IMR-90 (cell line): ENCODE measurements around the gene E2F3. TPM values are rescaled to one million over a fixed set of nuclear protein-coding genes. Genes with fewer than 3 reads are reported as not detected.

Experiments
- ATAC-seq: fragments of 200-7000 bp; cut with Tn5 transposase; 2 replicates; pipeline ENCODE4 v1.9.1; 2020; ENCODE audit warnings: low read depth, mild to moderate bottlenecking, moderate library complexity
- BruUV-seq: library from RNA; stranded (reverse); fragments of 400-500 nt; replicated peaks from 2 replicates; lab custom pipeline; 2021; lab: Mats Ljungman, UMichigan
- CTCF ChIA-PET: fragments of 300-600 bp; formaldehyde crosslinking; extraction: SDS; loops from one replicate; lab custom pipeline; 2021; ENCODE audit warnings: antibody characterized with exemption; lab: Yijun Ruan, JAX
- POLR2A ChIA-PET: fragments of 300-600 bp; sonication (Branson Sonifier 250); formaldehyde crosslinking; loops from one replicate; lab custom pipeline; 2022; ENCODE audit warnings: antibody characterized with exemption; ENCODE audit not compliant: unreplicated experiment; lab: Charles Lee
- DNase-seq: peaks from one replicate; pipeline ENCODE4 v3.0.0; 2013
- H2AFZ ChIP-seq: replicated peaks from 2 replicates; pipeline ENCODE3; 2013; ENCODE audit warnings: low read length, mild to moderate bottlenecking; ENCODE audit not compliant: poor library complexity
- H2AK5ac ChIP-seq: 2 replicates; pipeline ENCODE4 v1.6.1; 2013; ENCODE audit warnings: low read depth, low read length, inconsistent platforms
- H2AK9ac ChIP-seq: replicated peaks from 2 replicates; pipeline ENCODE3; 2013; ENCODE audit warnings: mild to moderate bottlenecking, low read depth, low read length, moderate library complexity; ENCODE audit not compliant: poor library complexity
- H2BK120ac ChIP-seq: 2 replicates; pipeline ENCODE4 v1.6.1; 2013; ENCODE audit warnings: low read depth, low read length, inconsistent platforms
- H2BK15ac ChIP-seq: 3 replicates; pipeline ENCODE4 v1.6.1; 2013; ENCODE audit warnings: low read depth, low read length, inconsistent platforms
- H2BK20ac ChIP-seq: 2 replicates; pipeline ENCODE4 v1.6.1; 2013; ENCODE audit warnings: low read depth, mild to moderate bottlenecking, inconsistent platforms, low read length, moderate library complexity
- H2BK5ac ChIP-seq: 2 replicates; pipeline ENCODE4 v1.6.1; 2013; ENCODE audit warnings: mild to moderate bottlenecking, low read depth, low read length, inconsistent platforms; ENCODE audit not compliant: poor library complexity, severe bottlenecking
- H3K14ac ChIP-seq: replicated peaks from 2 replicates; pipeline ENCODE4 v1.6.1; 2013; ENCODE audit warnings: low read depth, low read length, inconsistent platforms
- H3K18ac ChIP-seq: 2 replicates; pipeline ENCODE4 v1.6.1; 2013; ENCODE audit warnings: low read depth, low read length, control low read depth
- H3K23ac ChIP-seq: 2 replicates; pipeline ENCODE4 v1.6.1; 2013; ENCODE audit warnings: low read depth, low read length, inconsistent platforms
- H3K27ac ChIP-seq: 2 replicates; pipeline ENCODE4 v1.5.1; 2013; ENCODE audit warnings: mild to moderate bottlenecking, control low read depth, low read length; ENCODE audit not compliant: insufficient read depth
- H3K27me3 ChIP-seq: 2 replicates; pipeline ENCODE4 v1.6.1; 2013; ENCODE audit warnings: low read length; ENCODE audit not compliant: control insufficient read depth, insufficient read depth
- H3K36me3 ChIP-seq: 2 replicates; pipeline ENCODE4 v1.6.1; 2013; ENCODE audit warnings: low read length, mixed read lengths; ENCODE audit not compliant: control insufficient read depth, insufficient read depth
- H3K4ac ChIP-seq: 2 replicates; pipeline ENCODE4 v1.6.1; 2013; ENCODE audit warnings: low read depth, low read length, inconsistent platforms
- H3K4me1 ChIP-seq: 2 replicates; pipeline ENCODE4 v1.6.1; 2013; ENCODE audit warnings: low read length, mixed read lengths; ENCODE audit not compliant: control insufficient read depth, insufficient read depth
- H3K4me2 ChIP-seq: 2 replicates; pipeline ENCODE4 v1.6.1; 2013; ENCODE audit warnings: low read depth, mild to moderate bottlenecking, control low read depth, low read length, moderate library complexity
- H3K4me3 ChIP-seq: 2 replicates; pipeline ENCODE4 v1.5.1; 2013; ENCODE audit warnings: low read depth, mild to moderate bottlenecking, control low read depth, low read length, moderate library complexity; ENCODE audit not compliant: insufficient read depth
- H3K56ac ChIP-seq: 2 replicates; pipeline ENCODE4 v1.6.1; 2013; ENCODE audit warnings: low read length, inconsistent platforms; ENCODE audit not compliant: insufficient read depth; ENCODE audit errors: extremely low read depth
- H3K79me1 ChIP-seq, 2 experiments: 2 replicates each; pipeline ENCODE4 v1.6.1; 2013; ENCODE audit warnings: low read length in 2 of 2, inconsistent platforms in 1 of 2, low read depth in 1 of 2
- H3K9ac ChIP-seq: 2 replicates; pipeline ENCODE4 v1.6.1; 2013; ENCODE audit warnings: low read depth, low read length, control low read depth
- H3K9me1 ChIP-seq: 2 replicates; pipeline ENCODE4 v1.6.1; 2013; ENCODE audit warnings: low read length, inconsistent platforms; ENCODE audit not compliant: insufficient read depth
- H3K9me3 ChIP-seq: 2 replicates; pipeline ENCODE4 v1.6.1; 2013; ENCODE audit warnings: low read length; ENCODE audit not compliant: control insufficient read depth, insufficient read depth
- H4K20me1 ChIP-seq: 2 replicates; pipeline ENCODE4 v1.6.1; 2013; ENCODE audit warnings: low read length, inconsistent platforms; ENCODE audit not compliant: insufficient read depth
- H4K5ac ChIP-seq: 2 replicates; pipeline ENCODE4 v1.6.1; 2013; ENCODE audit warnings: mild to moderate bottlenecking, low read depth, low read length, control low read depth
- H4K8ac ChIP-seq, 2 experiments: 2 replicates each; pipeline ENCODE4 v1.6.1; 2013; ENCODE audit warnings: low read depth in 2 of 2, low read length in 2 of 2, control low read depth in 1 of 2, inconsistent platforms in 1 of 2
- H4K91ac ChIP-seq: 2 replicates; pipeline ENCODE4 v1.6.1; 2013; ENCODE audit warnings: low read depth, low read length, inconsistent platforms; ENCODE audit not compliant: insufficient read depth
- CEBPB ChIP-seq: IDR thresholded peaks from 2 replicates; pipeline ENCODE4 v1.6.1; 2012; ENCODE audit warnings: low read depth, low read length, improper control_type of control experiment
- RCOR1 ChIP-seq: IDR thresholded peaks from 2 replicates; pipeline ENCODE4 v1.6.1; 2012; ENCODE audit warnings: mild to moderate bottlenecking, low read length, improper control_type of control experiment; ENCODE audit not compliant: insufficient replicate concordance
- SMC3 ChIP-seq: fragments of 150-350 bp; IDR thresholded peaks from 2 replicates; pipeline ENCODE4 v1.6.1; 2016; ENCODE audit warnings: low read depth, mild to moderate bottlenecking, antibody characterized with exemption, low read length, moderate library complexity
- WGBS, 2 experiments: methylation state at CpG; one replicate each; pipeline versions ENCODE4 v1.1.5 to v1.1.7; 2013; ENCODE audit warnings: missing lambda C conversion rate in 2 of 2; ENCODE audit not compliant: insufficient read length in 1 of 2; ENCODE audit errors: extremely low coverage in 2 of 2; 5-methylcytosine and 5-hydroxymethylcytosine counted together
- dilution Hi-C: fragments of 300-500 bp; cut with HindIII; formaldehyde crosslinking; loops from one replicate; pipeline ENCODE4 v1.14.3; 2018; ENCODE audit warnings: low sequenced_read_pairs; ENCODE audit not compliant: unreplicated experiment
- in situ Hi-C: fragments of 300-500 bp; cut with MboI; formaldehyde crosslinking; loops from 3 replicates; pipeline ENCODE4 v1.14.3; 2019; ENCODE audit warnings: low sequenced_read_pairs, inconsistent platforms, mixed read lengths
- intact Hi-C: fragments of 100-400 bp; cut with micrococcal nuclease; formaldehyde crosslinking; loops from 2 replicates; pipeline ENCODE4 v1.10.0; 2022
- microRNA-seq, 2 experiments: library from miRNA; stranded (forward) in 1 of 2; unstranded in 1 of 2; fragments of 10-50 nt in 1 of 2; fragments of <30 nt in 1 of 2; gene quantifications in 1 of 2; microRNA quantifications in 1 of 2; one replicate each; pipeline versions ENCODE3 to v1.1.0; 2013 to 2020; ENCODE audit not compliant: insufficient read depth in 1 of 2, insufficient read length in 1 of 2, unreplicated experiment in 1 of 2
- polyA plus RNA-seq, 3 experiments: library from polyadenylated mRNA; depleted of rRNA; stranded (reverse); fragments of >200 nt; gene quantifications; 2 replicates each; pipeline ENCODE4 v1.2.3, GENCODE V29; 2012; ENCODE audit warnings: low replicate concordance in 1 of 3
- small RNA-seq, 5 experiments: library from RNA; depleted of rRNA; stranded (forward); fragments of <200 nt; gene quantifications; one replicate each; pipeline ENCODE3, GENCODE V24; 2012
- total RNA-seq: library from RNA; depleted of rRNA; stranded (reverse); fragments of >200 nt; gene quantifications from 2 replicates; pipeline ENCODE4 v1.2.3, GENCODE V29; 2012; rRNA removed

Gene E2F3
- total and polyA plus RNA-seq, 2 of the 4 experiments (the other 2 are of a cell fraction): 2.3 to 8.2 TPM

DNA sequence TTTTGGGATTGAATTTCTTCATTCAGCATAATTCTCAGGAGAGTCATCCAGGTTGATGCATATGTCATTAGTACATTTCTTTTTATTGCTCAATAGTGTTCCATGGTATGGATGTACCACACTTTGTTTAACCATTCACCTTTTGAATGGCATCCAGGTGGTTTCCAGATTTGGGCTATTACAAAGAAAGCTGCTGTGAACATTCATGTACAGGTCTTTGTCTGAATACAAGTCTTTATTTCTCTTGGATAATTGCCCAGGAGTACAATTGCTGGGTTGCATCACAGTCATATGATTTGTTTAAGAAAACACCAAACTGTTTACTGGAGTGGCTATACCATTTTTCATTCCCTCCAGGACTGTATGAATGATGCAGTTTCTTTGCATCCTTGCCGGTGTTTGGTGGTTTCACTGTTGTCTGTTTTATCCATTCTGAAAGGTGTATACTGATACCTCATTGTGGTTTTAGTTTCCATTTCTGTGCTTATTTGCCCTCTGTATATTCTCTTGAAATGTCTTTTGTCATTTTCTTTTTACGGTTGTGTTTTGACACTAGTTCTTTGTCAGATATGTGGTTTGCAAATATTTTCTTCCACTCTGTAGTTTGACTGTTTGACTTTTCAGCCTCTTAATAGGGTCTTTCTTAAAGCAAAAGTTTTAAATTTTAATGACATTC lies 141.4 kb downstream of the E2F3 start:
- Histone ChIP-seq H4K91ac (no peak overlapping the region), H2BK15ac (no peak overlapping the region), H3K9me3 (no peaks in the 10 kb centered on the region), H2BK20ac (no peak overlapping the region), H3K79me1 (peaks cover 19 to 24% of the 10 kb centered on the region in 2 experiments), H4K8ac (no peak overlapping the region), H3K4me1 (no peaks in the 10 kb centered on the region), H4K20me1 (no peaks in the 10 kb centered on the region), H2BK120ac (no peak overlapping the region), H3K36me3 (peaks cover 5% of the 10 kb centered on the region; the same call in 1 of the 2 replicates), H3K9ac (no peak overlapping the region), H3K4ac (no peak overlapping the region), H4K5ac (no peak overlapping the region), H3K23ac (no peak overlapping the region), H3K27me3 (no peaks in the 10 kb centered on the region), H2AFZ (no peak overlapping the region), H2BK5ac (no peak overlapping the region), H3K4me2 (peak overlapping the region; percentile 16; the same call in 1 of the 2 replicates), H3K14ac (no peak overlapping the region), H3K4me3 (no peak overlapping the region), H3K18ac (no peak overlapping the region), H2AK5ac (no peak overlapping the region), H3K9me1 (no peaks in the 10 kb centered on the region), H3K56ac (no peak overlapping the region), H3K27ac (no peak overlapping the region), H2AK9ac (no peak overlapping the region)
- intact Hi-C loops (no loop called here), in situ Hi-C loops (no loop called here), dilution Hi-C loops (no loop called here)
- peak; percentile 84 for DNase-seq
- TF ChIP-seq SMC3: no peak
- TF ChIP-seq CEBPB: peak; percentile 82; the same call in 1 of the 2 replicates
- no peak for TF ChIP-seq RCOR1
- no CpG with 5 or more reads among the region's 2 CpGs for WGBS, 2 experiments
- ATAC-seq: peak; percentile 63
- ChIA-PET POLR2A (no interaction called here), CTCF (no interaction called here)
- BruUV-seq: no TSS peak

Small RNAs within 50 kb of the gene (microRNA-seq; reads per million reads assigned to microRNA genes)
- gene RF00019 (ENCODE audit: insufficient read depth, insufficient read length) (not detected), gene RNU6-141P (ENCODE audit: insufficient read depth, insufficient read length) (not detected)

Small RNAs within 50 kb of the gene (small RNA-seq; reads per million reads assigned to genes)
- gene RF00019 (0 reads per million in 5 experiments), gene RNU6-141P (0 reads per million in 5 experiments)

Other genes starting within 250 kb of the E2F3 start
- gene MBOAT1, start 189.4 kb upstream of the E2F3 start, total RNA-seq: 4.7 and 5.6 TPM in 2 replicates
- gene MBOAT1, start 189.4 kb upstream of the E2F3 start, polyA plus RNA-seq (2012; rRNA removed): 1.4 and 1.6 TPM in 2 replicates
- 13.1 and 17.5 TPM in 2 replicates for gene CDKAL1, start 132.6 kb downstream of the E2F3 start, total RNA-seq
- gene CDKAL1, start 132.6 kb downstream of the E2F3 start, polyA plus RNA-seq (2012; rRNA removed): 3.1 and 3.7 TPM in 2 replicates